8988T (cell line): Measurements from ENCODE around the gene BTF3.

ENCODE experiments used
- DNase-seq: peaks from one replicate; pipeline ENCODE4 v3.0.0; 2011

Gene BTF3

DNA sequence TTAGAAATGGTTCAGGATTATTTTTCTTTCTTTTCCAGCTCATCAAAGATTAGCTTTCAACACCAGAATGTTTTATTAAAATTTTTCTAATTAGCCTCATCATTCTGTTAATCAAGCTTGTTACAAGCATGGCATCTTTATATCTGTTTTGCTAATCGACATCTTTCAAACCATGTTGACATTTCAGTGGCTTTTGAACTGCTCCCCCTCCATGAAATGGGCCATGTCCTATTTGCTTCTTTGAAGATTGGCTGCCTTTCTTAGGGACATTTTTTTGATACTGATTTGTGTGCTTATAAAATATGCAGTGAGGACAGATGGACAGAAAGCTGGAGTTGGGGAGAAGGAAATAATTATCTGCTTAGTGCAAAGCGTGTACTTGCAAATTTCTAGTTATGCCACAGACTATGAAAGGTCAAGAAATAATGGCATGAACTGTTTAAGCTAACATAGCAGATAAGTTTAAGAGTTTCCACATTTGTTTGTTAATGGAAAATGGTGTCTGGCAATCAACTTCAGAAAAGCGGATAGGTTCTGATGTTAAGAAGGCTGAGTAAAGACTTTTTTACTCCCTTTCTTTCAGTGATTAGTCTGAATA, 27.5 kb downstream of the BTF3 start:
- DNase-seq = no peak

GRCh38 chr5:73528248-73528647, 30.0 kb downstream of the BTF3 start:
- DNase-seq = no peak

- no peak for DNase-seq
Observed at GRCh38 chr5:73529081-73529480, 30.8 kb downstream of the BTF3 start.

DNA sequence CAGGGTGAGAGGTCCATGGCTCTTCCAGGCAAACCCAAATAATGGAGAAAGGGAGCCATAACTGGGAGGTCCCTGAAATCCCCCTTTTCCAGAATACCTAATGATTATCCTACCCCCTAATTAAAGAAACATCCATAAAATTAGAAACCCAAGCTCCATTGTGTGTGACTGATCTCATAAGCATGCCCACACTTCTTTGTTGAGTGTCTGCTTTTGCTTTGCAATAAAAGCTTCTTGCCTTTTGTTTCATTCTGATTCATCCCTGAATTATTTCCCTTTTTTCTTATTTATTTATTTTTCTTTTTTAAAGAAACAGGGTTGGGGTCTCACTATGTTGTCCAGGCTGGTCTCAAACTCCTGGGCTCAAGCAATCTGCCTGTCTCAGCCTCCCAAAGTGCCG, 33.1 kb downstream of the BTF3 start:
- no peak for DNase-seq

GRCh38 chr5:73532195-73532594, 34.0 kb downstream of the BTF3 start:
- no peak for DNase-seq

GRCh38 chr5:73534011-73534644, 35.9 kb downstream of the BTF3 start:
- DNase-seq = no peak

GRCh38 chr5:73534971-73535370, 36.7 kb downstream of the BTF3 start:
- DNase-seq = no peak

DNA sequence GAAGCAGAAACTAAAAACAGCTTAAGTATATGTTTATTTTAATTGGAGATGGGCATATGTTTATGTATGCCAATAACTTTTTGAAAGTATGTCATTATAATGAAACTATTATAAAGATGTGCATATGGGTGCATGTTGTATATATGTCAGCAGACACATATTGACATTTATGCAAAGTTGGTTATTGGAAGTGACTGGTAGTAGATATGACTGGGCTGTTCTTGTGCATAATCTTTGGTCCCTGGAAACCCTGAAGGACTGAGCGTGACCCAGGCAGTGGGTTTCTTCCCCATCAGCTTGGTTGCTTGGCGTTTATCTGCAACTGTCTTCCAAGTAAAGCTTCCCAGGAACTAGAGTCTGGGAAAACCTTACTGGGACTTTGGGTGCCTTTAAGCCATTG, 41.5 kb downstream of the BTF3 start:
- no peak for DNase-seq

DNA sequence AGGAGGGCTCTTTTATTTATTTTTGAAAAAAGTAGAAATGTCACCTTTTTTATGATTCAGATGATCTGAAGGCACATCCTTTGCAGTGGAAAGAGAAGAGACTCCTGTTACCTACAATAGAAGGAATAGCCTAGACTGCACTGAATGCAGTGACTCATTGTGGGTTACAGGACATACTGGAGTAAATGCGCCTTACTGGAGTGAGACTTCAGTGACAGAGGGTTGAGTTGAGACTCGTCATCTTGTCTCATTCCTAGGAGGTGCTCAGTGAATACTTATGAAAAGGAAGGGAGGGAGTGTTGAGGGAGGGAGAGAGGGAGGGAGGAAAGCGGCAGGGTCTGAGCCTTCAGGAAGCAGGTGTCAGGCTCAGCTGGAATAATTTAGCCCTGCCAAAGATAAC, 42.0 kb downstream of the BTF3 start:
- no peak for DNase-seq

DNA sequence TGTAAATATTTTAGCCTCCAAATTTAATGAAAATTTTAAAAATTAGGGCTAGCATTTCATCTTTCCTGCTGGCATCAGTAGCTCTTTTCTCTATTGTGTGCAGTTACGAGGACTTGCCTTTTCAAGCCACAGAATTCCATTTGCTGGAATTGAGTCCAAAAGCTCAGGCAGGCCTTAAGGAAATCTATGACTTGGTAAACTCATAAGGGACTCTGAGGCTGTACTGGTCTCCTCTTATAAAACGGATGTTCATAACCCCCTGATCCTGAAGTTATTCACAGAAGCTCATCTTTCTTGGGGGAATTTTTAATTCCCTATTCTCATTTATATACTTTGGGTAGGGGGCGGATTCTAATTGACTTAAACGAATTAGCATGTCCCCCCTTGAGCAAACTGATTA, 43.8 kb downstream of the BTF3 start:
- no peak for DNase-seq

DNA sequence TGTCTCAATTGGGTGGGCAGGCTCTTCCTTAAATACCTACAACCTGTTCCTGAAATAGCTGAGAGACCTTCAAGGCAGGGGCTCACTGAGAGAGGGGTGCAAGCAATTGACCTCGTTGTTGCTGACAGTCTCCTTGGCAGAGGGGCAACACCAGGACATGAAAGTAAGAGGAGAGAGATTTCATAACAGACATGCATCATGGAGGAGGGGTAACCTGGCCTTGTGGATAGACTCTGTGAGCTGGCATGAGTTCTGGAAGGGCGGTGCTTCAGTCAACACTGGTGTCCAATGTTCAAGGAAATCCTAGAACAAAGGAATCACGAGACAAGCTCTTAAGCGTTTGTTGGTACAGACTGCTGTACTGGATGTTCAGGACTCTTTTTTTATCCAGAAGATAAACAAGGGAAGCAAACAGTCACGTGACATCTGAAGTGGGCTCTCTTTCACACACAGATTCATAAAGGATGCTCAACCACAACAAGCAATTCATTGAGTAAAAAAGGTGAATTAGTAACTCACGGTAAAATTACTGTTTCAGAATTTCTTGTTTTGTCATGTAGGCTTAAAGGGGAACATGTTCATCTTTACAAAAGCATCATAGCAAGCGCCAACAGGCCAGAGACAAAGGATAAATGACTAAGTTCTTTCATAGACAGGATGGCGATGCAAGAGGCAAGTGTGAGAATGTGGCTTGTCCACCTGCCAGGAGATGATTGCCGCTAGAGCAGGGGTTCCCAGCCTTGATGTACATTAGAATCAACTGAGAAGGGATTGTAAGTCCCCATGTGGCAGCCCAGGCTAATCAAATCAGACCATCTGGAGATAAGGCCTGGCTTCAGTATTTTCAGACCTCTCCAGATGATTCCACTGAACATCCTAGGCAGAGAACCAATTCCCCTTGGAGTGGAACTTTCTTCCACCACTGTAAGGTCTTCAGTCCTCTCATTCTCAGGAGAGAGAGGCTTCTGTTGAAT, 46.5 kb downstream of the BTF3 start:
- no peak for DNase-seq

- DNase-seq = no peak
Observed at GRCh38 chr5:73545403-73545779, 47.1 kb downstream of the BTF3 start.

- no peak for DNase-seq
Observed at GRCh38 chr5:73550016-73550415, 51.8 kb downstream of the BTF3 start.

DNA sequence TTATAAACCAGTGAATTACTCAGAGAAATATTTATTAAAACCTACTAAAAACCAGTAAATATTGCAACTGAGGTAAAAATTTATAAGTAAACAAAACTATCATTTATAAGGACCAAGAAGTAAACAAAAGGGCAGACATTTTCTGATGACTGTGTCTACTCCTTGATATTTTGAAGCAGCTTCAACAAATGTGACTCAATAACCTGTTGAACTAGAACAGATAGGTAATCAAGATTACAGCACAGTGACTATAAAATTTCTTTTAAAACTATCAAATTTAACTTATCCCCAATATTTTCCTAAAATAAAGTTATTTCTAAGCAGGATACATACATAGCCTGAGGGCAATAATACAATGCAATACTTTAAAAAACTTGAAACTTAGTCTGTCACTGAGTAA, 54.4 kb downstream of the BTF3 start:
- DNase-seq = no peak
